Neuronal stem cell (in vitro differentiated cells): ENCODE results near the gene MTFR2.

Experiments
- DNase-seq: peaks from one replicate; pipeline ENCODE4 v3.0.0-alpha.2; 2013; ENCODE audit warnings: low spot score
- H2AFZ ChIP-seq: one replicate; pipeline ENCODE4 v1.6.1; 2013; ENCODE audit warnings: mild to moderate bottlenecking, low read length, inconsistent platforms
- H2AK5ac ChIP-seq: 2 replicates; pipeline ENCODE4 v1.6.1; 2013; ENCODE audit warnings: low read depth, mild to moderate bottlenecking, inconsistent platforms, low read length, moderate library complexity, mixed read lengths
- H2BK120ac ChIP-seq: 2 replicates; pipeline ENCODE4 v1.6.1; 2013; ENCODE audit warnings: low read depth, mild to moderate bottlenecking, inconsistent platforms, low read length, moderate library complexity, mixed read lengths
- H2BK12ac ChIP-seq: one replicate; pipeline ENCODE4 v1.6.1; 2013; ENCODE audit warnings: low read length, inconsistent platforms
- H2BK15ac ChIP-seq: 2 replicates; pipeline ENCODE4 v1.6.1; 2013; ENCODE audit warnings: mild to moderate bottlenecking, low read length, inconsistent platforms, mixed read lengths
- H2BK5ac ChIP-seq: one replicate; pipeline ENCODE4 v1.6.1; 2013; ENCODE audit warnings: inconsistent platforms, mild to moderate bottlenecking, low read length, moderate library complexity
- H3K14ac ChIP-seq: one replicate; pipeline ENCODE4 v1.6.1; 2013; ENCODE audit warnings: low read length, inconsistent platforms
- H3K18ac ChIP-seq: 2 replicates; pipeline ENCODE4 v1.6.1; 2013; ENCODE audit warnings: low read length, inconsistent platforms
- H3K23ac ChIP-seq: 2 replicates; pipeline ENCODE4 v1.6.1; 2013; ENCODE audit warnings: low read depth, mild to moderate bottlenecking, mixed read lengths, low read length, inconsistent platforms; ENCODE audit not compliant: poor library complexity
- H3K27ac ChIP-seq: replicated peaks from 3 replicates; pipeline ENCODE4 v1.5.1; 2013; ENCODE audit warnings: low read length, inconsistent platforms
- H3K27me3 ChIP-seq, 3 experiments: 2 replicates each; pipeline ENCODE4 v1.6.1; 2013; ENCODE audit warnings: low read length in 3 of 3, mild to moderate bottlenecking in 2 of 3, inconsistent platforms in 1 of 3, low read depth in 1 of 3, mixed read lengths in 1 of 3, moderate library complexity in 1 of 3; ENCODE audit not compliant: control insufficient read depth in 3 of 3, insufficient read depth in 3 of 3
- H3K36me3 ChIP-seq, 2 donors: replicated peaks in 1 of 2; 2 replicates each; pipeline ENCODE4 v1.6.1; 2013; ENCODE audit warnings: low read length in 2 of 2; ENCODE audit not compliant: control insufficient read depth in 2 of 2, insufficient read depth in 2 of 2
- H3K4ac ChIP-seq: 2 replicates; pipeline ENCODE4 v1.6.1; 2013; ENCODE audit warnings: inconsistent platforms, mild to moderate bottlenecking, low read length, moderate library complexity
- H3K4me1 ChIP-seq, 2 donors: 1 replicate in 1 of 2; 2 replicates in 1 of 2; pipeline ENCODE4 v1.6.1; 2013; ENCODE audit warnings: low read length in 2 of 2, low read depth in 1 of 2; ENCODE audit not compliant: control insufficient read depth in 2 of 2, insufficient read depth in 1 of 2
- H3K4me2 ChIP-seq: one replicate; pipeline ENCODE4 v1.6.1; 2013; ENCODE audit warnings: mild to moderate bottlenecking, low read length, inconsistent platforms; ENCODE audit not compliant: insufficient read depth, poor library complexity, severe bottlenecking
- H3K4me3 ChIP-seq, 2 donors: 2 replicates each; pipeline ENCODE4 v1.5.1; 2013; ENCODE audit warnings: low read length in 2 of 2, mild to moderate bottlenecking in 2 of 2, inconsistent platforms in 1 of 2, moderate library complexity in 1 of 2
- H3K79me1 ChIP-seq: one replicate; pipeline ENCODE4 v1.6.1; 2013; ENCODE audit warnings: low read depth, mild to moderate bottlenecking, inconsistent platforms, low read length, moderate library complexity
- H3K9ac ChIP-seq: one replicate; pipeline ENCODE4 v1.6.1; 2013; ENCODE audit warnings: mild to moderate bottlenecking, low read depth, low read length, inconsistent platforms; ENCODE audit not compliant: poor library complexity
- H3K9me3 ChIP-seq, 2 donors: replicated peaks in 1 of 2; 2 replicates each; pipeline versions ENCODE3 to v1.6.1; 2013; ENCODE audit warnings: low read length in 2 of 2, mild to moderate bottlenecking in 2 of 2, inconsistent platforms in 1 of 2, low read depth in 1 of 2, mixed read lengths in 1 of 2, moderate library complexity in 1 of 2; ENCODE audit not compliant: control insufficient read depth in 2 of 2, insufficient read depth in 1 of 2
- H4K8ac ChIP-seq: one replicate; pipeline ENCODE4 v1.6.1; 2013; ENCODE audit warnings: low read depth, mild to moderate bottlenecking, inconsistent platforms, low read length, moderate library complexity
- H4K91ac ChIP-seq: one replicate; pipeline ENCODE4 v1.6.1; 2013; ENCODE audit warnings: low read length, low read depth, mild to moderate bottlenecking, inconsistent platforms; ENCODE audit not compliant: poor library complexity
- WGBS, 2 donors: extraction: QIAGEN DNeasy Blood & Tissue Kit; methylation state at CpG; one replicate each; pipeline ENCODE4 v1.1.7; 2013; ENCODE audit warnings: missing lambda C conversion rate in 2 of 2, mixed read lengths in 1 of 2; ENCODE audit not compliant: insufficient read length in 2 of 2, insufficient replicate concordance in 1 of 2; ENCODE audit errors: extremely low coverage in 2 of 2; 5-methylcytosine and 5-hydroxymethylcytosine counted together

Gene MTFR2

GRCh38 chr6:136181512-136181833 is 68.6 kb downstream of the MTFR2 start:
- H2BK5ac ChIP-seq: no peak overlapping the region
- DNase-seq: no peak
- H3K4me2 ChIP-seq: no peak overlapping the region
- H3K4me3 ChIP-seq: no peak overlapping the region
- no peak overlapping the region for H3K18ac ChIP-seq
- no peak overlapping the region for H3K23ac ChIP-seq
- no peak overlapping the region for H2BK15ac ChIP-seq
- H3K9me3 ChIP-seq: no peaks in the 10 kb centered on the region
- no peak overlapping the region for H4K91ac ChIP-seq
- H4K8ac ChIP-seq: no peak overlapping the region
- no peak overlapping the region for H2BK12ac ChIP-seq
- no peak overlapping the region for H2AK5ac ChIP-seq
- H3K79me1 ChIP-seq: no peaks in the 10 kb centered on the region
- no peak overlapping the region for H2AFZ ChIP-seq
- no peak overlapping the region for H2BK120ac ChIP-seq
- H3K27me3 ChIP-seq: no peaks in the 10 kb centered on the region
- no peak overlapping the region for H3K27ac ChIP-seq
- H3K14ac ChIP-seq: no peak overlapping the region
- no peak overlapping the region for H3K4ac ChIP-seq
- peaks cover 0 to 6% of the 10 kb centered on the region in 2 donors for H3K4me1 ChIP-seq
- H3K9ac ChIP-seq: no peak overlapping the region
- WGBS, 2 donors: no CpG with 5 or more reads among the region's 1 CpG
- H3K36me3 ChIP-seq: no peaks in the 10 kb centered on the region
